ENCODE measurements around the gene MCF2L.
"Not testable (repeated sequence)": the region's sequence is repeated elsewhere in the genome, so short reads cannot be mapped to it uniquely, and the experiment has no call there.

Gene MCF2L

DNA sequence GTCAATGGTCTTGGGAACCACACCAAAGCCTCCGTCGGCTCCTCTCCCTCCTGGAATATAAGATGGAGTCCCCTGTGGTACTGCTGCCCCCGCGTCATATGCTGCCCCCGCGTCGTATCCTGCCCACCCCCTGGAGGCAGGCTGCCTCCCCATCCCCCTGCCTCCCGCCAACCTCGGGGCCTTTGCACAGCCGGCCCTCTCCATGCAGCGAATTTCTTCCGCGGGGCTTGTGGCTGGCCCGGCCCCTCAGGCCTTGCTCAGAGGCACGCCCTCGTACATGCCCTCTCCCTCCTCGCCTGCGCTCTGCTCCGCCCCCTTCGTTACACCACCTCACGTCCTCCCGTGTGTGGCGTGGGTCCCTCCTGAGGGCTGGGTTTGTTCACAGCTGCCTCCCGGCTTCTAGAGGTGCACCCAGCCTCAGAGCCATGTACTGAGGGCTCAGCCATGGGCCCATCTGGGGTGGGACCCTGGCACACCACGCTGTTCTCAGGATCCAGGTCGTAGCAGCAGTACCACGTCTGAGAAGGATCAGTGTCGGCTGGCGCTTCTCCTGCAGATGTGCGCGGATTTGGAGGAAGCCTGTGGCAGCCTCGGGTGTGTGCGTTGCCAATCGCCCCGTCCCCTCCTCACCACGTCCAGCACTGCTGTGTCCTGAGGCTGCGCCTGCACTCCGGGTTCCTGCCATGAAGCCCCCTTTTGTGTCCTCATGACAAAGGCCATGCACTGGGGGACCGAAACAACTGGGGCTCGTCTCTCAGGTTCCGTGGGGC is 47.7 kb downstream of the MCF2L start:
- no peak for DNase-seq

- DNase-seq = no peak
Observed at GRCh38 chr13:113017506-113018215, 48.6 kb downstream of the MCF2L start.

DNA sequence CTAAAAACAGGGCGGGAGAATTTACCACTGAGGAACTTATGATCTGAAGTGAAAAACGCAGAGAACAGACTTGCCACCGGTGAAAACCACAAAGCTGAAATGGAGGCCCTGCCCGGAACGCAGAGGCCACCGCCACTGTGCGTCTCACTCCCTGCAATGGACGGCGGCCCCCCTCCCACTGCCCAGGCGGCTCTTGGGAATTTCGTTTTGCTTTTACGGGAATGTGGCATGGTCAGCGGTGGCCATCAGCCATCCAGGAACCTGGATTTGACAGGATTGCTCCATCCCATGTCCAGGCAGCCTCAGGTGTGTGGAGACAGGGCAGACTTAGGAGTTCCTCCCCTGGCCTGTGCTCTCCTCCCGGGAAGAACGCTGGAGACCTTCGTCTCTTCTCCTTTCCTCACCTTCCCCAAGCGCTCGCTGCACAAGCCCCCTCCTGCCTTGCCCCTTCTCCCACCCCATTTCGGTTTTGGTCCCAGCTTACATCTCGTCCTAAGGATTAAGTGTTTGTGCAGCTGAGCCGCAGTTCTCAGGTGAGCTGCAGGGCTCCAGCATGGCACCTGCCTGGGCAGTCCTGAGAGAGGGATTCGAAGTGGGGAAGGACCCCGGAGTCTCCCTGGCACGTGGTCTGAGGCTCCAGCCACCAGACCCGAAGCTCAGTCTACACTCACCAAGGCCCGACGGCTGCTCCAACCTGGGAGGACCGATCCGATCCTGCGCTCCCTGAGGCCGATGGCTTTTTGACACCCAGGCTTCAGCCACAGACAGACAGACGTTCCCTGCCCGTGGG is 49.9 kb downstream of the MCF2L start:
- no peak for DNase-seq

DNA sequence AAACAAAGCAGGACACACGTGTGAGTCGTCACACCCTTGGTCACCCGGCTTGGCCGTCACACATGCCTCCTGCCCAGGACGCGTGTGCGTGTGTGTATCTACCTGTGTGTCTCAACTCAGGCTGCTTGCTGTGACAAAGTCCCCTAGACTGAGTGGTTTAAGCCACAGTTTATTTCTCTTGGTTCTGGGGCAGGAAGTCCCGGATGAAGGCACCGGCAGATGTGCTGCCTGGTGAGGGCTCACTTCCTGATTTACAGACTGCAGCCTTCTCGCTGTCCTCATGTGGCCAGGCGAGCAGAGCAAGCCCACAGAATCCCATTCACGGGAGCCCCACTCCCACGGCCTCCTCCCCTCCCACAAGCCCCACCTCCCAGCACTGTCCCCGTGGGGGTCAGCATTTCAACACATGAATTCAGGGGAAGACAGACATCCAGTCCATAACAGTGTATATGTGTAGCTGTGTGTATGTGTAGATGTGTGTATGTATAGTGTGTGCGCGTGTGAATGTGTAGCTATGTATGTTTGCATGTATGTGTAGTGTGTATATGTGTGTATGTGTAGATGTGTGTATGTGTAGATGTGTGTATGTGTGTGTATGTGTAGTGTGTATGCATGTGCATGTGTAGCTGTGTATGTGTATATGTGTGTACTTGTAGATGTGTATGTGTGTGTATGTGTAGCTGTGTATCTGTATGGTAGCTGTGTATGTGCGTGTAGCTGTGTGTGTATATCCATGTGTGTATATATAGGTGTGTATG is 51.5 kb downstream of the MCF2L start:
- DNase-seq = no peak

GRCh38 chr13:113021391-113021790 is 52.4 kb downstream of the MCF2L start:
- no peak for DNase-seq

DNA sequence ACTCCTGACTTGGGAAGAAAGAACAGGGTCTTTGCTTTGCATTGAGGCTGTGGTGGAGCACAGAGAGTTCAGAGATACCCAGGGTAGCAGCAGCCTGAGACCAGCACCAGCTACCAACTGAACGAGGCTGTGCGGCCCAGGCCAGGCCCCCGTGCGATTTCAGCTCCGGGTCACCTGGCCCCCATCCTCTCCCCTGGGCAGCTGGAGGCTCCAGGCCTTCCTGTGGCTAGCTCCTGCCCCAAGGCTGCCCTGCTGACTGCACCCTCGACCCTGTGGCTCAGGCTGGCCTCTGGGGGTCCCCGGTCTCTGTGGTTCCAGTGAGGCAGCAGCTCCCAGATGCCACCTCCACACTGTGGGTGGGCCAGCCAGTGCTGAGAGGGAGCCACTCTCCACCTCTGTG is 52.8 kb downstream of the MCF2L start:
- DNase-seq = no peak

DNA sequence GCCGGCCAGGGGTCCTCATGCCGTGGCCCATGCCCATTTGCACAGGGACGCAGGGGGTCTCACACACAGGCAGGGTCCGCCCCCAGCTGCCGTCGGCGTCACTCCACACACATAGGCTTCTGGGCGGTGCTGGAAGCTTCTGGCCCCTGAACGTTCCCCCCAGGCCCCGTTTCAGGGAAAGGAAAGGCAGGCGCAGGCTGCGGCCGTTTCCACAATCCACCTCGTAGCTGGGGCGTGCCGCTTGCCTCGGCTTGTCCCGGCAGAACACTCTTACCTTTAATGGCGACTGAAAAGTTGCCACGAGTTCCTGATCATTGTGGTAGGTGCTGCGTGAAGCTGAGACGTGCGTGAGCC is 53.4 kb downstream of the MCF2L start:
- DNase-seq = no peak

DNA sequence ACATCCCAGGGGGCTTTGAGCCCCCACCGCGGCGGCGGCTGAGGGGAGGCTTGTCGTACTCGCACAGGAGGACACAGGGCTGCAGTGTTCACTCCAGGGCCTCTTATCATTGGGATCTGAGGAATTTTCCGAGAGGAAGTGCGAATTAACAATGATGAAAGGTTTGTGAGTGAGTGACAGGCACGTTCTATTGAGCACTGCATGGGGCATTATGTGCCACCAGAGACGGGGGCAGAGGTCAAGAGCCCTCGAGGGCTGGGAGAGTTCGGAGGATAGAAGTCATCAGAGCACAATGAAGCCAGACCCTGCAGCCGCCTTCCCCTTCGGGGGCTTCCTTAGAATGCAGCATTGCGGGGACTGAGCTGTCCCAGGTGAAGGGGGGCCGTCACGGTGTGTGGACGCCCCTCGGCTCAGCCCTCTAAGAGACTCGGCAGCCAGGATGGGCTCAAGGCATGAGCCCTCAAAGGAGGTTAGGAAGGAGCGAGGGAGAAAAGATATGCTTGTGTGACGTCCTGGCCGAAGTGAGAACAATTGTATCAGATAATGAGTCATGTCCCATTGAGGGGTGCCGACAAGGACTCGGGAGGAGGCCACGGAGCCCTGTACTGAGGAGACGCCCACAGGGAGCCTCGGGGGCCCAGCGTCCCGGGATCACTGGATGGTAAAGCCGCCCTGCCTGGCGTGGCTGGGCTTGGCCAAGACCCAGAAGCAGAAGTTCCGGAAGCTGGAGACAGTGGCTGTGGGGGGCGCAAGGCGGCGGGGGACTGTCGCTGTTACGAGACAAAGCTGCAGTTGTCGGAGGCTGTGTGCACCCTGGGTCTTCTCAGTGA is 53.9 kb downstream of the MCF2L start:
- no peak for DNase-seq

GRCh38 chr13:113023694-113024430 is 54.8 kb downstream of the MCF2L start:
- no peak for DNase-seq

- DNase-seq = no peak
Observed at GRCh38 chr13:113024466-113024865, 55.5 kb downstream of the MCF2L start.

- DNase-seq = no peak
Observed at GRCh38 chr13:113026391-113026910, 57.4 kb downstream of the MCF2L start.

- DNase-seq = no peak
Observed at GRCh38 chr13:113027095-113027494, 58.1 kb downstream of the MCF2L start.

DNA sequence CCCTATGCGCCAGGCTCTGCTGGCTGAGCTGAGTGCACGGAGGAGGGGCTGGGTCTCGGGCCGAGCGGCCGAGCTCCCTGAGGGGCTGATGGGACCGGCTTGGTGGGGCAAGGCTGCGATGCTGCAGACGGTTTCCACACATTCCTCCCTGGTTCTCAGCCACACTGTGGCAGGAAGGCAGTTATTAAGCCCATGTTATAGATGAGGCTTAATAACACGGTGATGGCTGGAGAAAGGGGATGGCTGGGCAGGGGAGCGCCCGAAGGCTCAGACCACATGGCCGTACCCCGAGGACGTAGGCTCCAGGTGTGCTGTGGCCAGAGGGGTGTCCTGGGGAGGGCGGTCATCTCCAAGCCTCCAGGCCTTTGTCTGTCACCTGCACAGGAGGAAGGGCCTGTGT is 58.6 kb downstream of the MCF2L start:
- no peak for DNase-seq

DNA sequence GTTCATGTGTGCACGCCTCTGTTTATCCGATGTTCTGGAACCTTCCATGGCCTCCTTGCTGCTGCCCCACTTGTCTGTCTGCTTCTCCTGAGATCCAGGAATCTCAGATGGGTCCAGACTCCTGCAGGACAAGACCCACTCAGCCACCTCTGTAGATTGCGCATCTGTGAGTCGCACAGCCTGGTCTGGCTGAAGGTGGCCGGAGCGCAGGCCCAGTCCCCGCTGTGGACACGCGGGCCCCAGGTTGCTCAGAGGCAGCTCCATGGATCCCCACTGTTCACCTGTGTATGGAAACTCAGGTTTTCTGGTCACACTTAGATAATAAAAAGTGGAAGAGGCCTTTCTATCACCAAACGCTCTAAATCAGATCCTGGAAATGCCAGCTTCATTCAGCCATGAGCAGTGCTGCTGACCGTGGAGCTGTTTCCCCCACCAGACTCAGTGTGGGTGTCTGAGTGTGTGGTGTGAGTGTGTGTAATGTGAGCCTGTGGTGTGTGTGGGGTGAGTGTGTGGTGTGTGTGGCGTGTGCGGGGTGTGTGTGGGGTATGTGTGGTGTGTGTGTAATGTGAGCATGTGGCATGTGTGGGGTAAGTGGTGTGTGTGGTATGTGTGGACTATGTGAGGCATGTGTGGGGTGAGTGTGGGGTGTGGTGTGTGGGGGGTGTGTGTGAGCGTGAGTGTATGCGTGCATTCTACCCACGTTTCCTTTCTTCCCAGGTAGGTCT is 59.5 kb downstream of the MCF2L start:
- DNase-seq = no peak

DNA sequence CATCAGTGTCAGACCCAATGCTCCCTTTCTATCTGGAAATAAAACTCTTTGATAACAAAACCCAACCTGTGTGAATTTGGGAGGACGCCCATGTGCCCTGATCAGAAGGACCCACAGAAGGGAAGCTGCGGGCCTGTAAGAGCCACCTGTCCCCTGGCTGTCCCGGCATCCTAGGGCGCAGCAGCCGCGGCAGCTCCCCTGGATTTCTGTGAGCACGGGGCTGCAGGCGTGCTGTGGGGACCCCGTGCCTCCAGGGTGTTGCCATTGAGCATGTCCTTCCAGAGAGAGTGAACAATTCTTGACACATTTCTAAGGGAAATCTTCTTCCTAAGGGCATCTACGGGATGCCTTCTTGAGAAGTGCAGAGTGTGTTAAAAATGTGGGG is 60.0 kb downstream of the MCF2L start:
- no peak for DNase-seq

DNA sequence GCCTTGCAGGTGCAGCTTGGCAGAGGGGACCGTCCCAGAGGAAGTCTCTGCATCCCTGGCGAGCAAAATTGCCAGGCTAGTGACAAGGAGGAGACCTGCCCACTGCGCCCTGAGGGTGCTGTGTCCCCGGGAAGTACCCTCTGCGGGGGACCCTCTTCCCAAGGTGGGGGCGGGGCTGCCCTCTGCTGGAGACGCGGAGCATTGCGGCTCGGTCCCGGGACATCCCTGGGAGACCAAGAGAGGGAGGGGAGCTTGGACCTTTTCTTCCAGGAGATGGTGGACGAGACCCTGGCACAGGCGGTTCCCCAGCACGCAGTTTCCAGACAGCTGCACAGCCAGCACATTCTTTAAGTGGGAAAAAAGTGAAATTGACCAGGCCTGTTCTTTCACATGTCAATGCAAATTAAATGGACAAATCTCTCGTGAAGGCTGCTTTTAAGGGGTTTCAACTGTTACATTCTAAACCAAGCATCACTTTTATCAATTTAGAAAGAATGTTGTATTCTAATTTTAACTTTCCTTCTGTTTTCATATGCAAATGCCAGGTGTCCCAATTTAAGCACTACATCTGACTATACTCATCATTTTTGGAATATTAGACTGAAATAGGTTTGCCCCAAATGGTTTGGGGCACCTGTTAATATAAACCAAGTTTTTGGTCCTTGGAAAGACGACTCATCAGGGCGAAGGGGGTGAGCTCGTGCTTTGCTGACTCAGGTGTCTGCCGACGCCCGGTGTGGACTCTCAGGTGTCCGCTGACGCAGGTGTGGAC is 60.7 kb downstream of the MCF2L start:
- DNase-seq = peak in 1 of 2 donors; percentile 38

DNA sequence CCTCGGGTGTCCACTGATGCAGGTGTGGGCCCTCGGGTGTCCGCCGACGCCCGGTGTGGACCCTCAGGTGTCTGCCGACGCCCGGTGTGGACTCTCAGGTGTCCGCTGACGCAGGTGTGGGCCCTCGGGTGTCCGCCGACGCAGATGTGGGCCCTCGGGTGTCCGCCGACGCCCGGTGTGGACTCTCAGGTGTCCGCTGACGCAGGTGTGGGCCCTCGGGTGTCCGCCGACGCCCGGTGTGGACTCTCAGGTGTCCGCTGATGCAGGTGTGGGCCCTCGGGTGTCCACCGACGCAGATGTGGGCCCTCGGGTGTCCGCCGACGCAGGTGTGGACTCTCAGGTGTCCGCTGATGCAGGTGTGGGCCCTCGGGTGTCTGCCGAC is 61.2 kb downstream of the MCF2L start:
- DNase-seq = not testable (repeated sequence)

- DNase-seq = no peak
Observed at GRCh38 chr13:113031465-113031864, 62.5 kb downstream of the MCF2L start.

- no peak for DNase-seq
Observed at GRCh38 chr13:113032291-113032690, 63.3 kb downstream of the MCF2L start.
